Transverse colon (tissue), 4 donors: ENCODE data around the gene PARD6B. TPM values are rescaled to one million over a fixed set of nuclear protein-coding genes. Genes with fewer than 3 reads are reported as not detected.
A peak's percentile ranks its signal among the peaks of the same experiment; 100 is the strongest.
"Not testable (repeated sequence)": the region's sequence is repeated elsewhere in the genome, so short reads cannot be mapped to it uniquely, and the experiment has no call there.

Experiments
- DNase-seq: peaks from one replicate; pipeline ENCODE4 v3.0.0-alpha.2; 2019
- H3K27ac ChIP-seq, 4 donors: fragments of 200-600 bp; sonication (generic); 2 replicates each; pipeline ENCODE4 v1.5.1; 2016 to 2018; ENCODE audit warnings: inconsistent platforms in 4 of 4
- H3K27me3 ChIP-seq: fragments of 200-600 bp; sonication (generic); 2 replicates; pipeline ENCODE4 v1.5.1; 2017; ENCODE audit warnings: inconsistent platforms
- H3K36me3 ChIP-seq, 4 donors: fragments of 200-600 bp; sonication (generic); 2 replicates each; pipeline ENCODE4 v1.5.1; 2017 to 2019; ENCODE audit warnings: inconsistent platforms in 4 of 4
- H3K4me1 ChIP-seq, 4 donors: fragments of 200-600 bp; sonication (generic); 2 replicates each; pipeline ENCODE4 v1.5.1; 2017 to 2020; ENCODE audit warnings: inconsistent platforms in 4 of 4
- H3K4me3 ChIP-seq, 4 donors: fragments of 200-600 bp; sonication (generic); 1 replicate in 1 of 4; 2 replicates in 3 of 4; pipeline versions ENCODE4 v1.5.1 to v1.6.1; 2017 to 2019; ENCODE audit warnings: inconsistent platforms in 4 of 4
- H3K9me3 ChIP-seq, 2 donors: fragments of 200-600 bp; sonication (generic); 2 replicates each; pipeline ENCODE4 v1.5.1; 2017 to 2019; ENCODE audit warnings: inconsistent platforms in 2 of 2
- CTCF ChIP-seq, 5 experiments: fragments of 200-600 bp in 3 of 5; fragments of 450-650 bp in 2 of 5; sonication (generic) in 3 of 5; IDR thresholded peaks; 1 replicate in 2 of 5; 2 replicates in 3 of 5; pipeline ENCODE4 v1.5.1; 2016 to 2017; ENCODE audit warnings: antibody characterized with exemption in 5 of 5, inconsistent platforms in 3 of 5, mild to moderate bottlenecking in 2 of 5, moderate library complexity in 1 of 5
- EP300 ChIP-seq: sonication (generic); formaldehyde crosslinking; IDR thresholded peaks from one replicate; pipeline ENCODE4 v1.6.1; 2017; ENCODE audit warnings: antibody characterized with exemption, low read depth
- POLR2A ChIP-seq: fragments of 450-650 bp; IDR thresholded peaks from one replicate; pipeline ENCODE4 v1.6.1; 2016; ENCODE audit warnings: antibody characterized with exemption, mild to moderate bottlenecking, moderate library complexity
- POLR2AphosphoS5 ChIP-seq, 3 donors: sonication (generic); formaldehyde crosslinking; IDR thresholded peaks; one replicate each; pipeline ENCODE4 v1.6.1; 2016; ENCODE audit warnings: antibody characterized with exemption in 3 of 3
- WGBS, 2 donors: methylation state at CpG; one replicate each; pipeline ENCODE4 v1.1.5; 2018; ENCODE audit warnings: low coverage in 1 of 2; 5-methylcytosine and 5-hydroxymethylcytosine counted together
- in situ Hi-C, 4 donors: fragments of 200-750 bp; cut with MboI; loops; one replicate each; pipeline versions ENCODE4 v1.15.0 to v1.15.1; 2017; ENCODE audit warnings: low sequenced_read_pairs in 3 of 4, low pct_ligation_motif_present in 1 of 4, low pct_unique_long_range_greater_than_20kb in 1 of 4
- intact Hi-C: fragments of 100-400 bp; cut with DNase I; formaldehyde crosslinking; loops from one replicate; pipeline ENCODE4 v1.15.1; 2023; ENCODE audit warnings: low total_unique reads
- total RNA-seq, 4 donors: library from RNA; depleted of rRNA; stranded (reverse); fragments of >200 nt; gene quantifications; one replicate each; pipeline ENCODE4 v1.1.0, GENCODE V29; 2016

The PARD6B gene
- total RNA-seq, 4 donors from 2014 or later = 1.2 to 34.8 (median 17.2) TPM

GRCh38 chr20:50762045-50762422, 30.7 kb downstream of the PARD6B start:
- peak overlapping the region; percentile 71 to 81 (median 76) for H3K27ac ChIP-seq
- no peaks in the 10 kb centered on the region for H3K36me3 ChIP-seq
- H3K27me3 ChIP-seq = no peaks in the 10 kb centered on the region
- TF ChIP-seq POLR2AphosphoS5 (IDR thresholded peaks at IDR 0.05) (no peak), CTCF (IDR thresholded peaks at IDR 0.05) (no peak), EP300 (no peak), POLR2A (no peak)
- in situ Hi-C loops (no loop called here), intact Hi-C loops (no loop called here)
- WGBS, 2 donors = 0 to 25% methylated on average over 1 to 6 of the region's 6 CpGs
- no peak for DNase-seq
- H3K9me3 ChIP-seq = no peaks in the 10 kb centered on the region
- peaks cover 13 to 27% (median 24%) of the 10 kb centered on the region in 4 donors for H3K4me1 ChIP-seq
- H3K4me3 ChIP-seq = no peak overlapping the region

GRCh38 chr20:50762435-50763220, 31.2 kb downstream of the PARD6B start:
- Histone ChIP-seq H3K4me1 (peaks cover 13 to 29% (median 24%) of the 10 kb centered on the region in 4 donors), H3K36me3 (no peaks in the 10 kb centered on the region), H3K27me3 (no peaks in the 10 kb centered on the region), H3K27ac (peak overlapping the region; percentile 71 to 81 (median 76)), H3K9me3 (no peaks in the 10 kb centered on the region), H3K4me3 (no peak overlapping the region)
- in situ Hi-C loops = no loop called here
- 27 to 44% methylated on average over 6 to 12 of the region's 12 CpGs for WGBS, 2 donors
- intact Hi-C loops = no loop called here
- TF ChIP-seq CTCF (IDR thresholded peaks at IDR 0.05) (no peak), POLR2AphosphoS5 (IDR thresholded peaks at IDR 0.05) (peak in 2 of 3 donors; percentile 39 to 43), EP300 (no peak)
- DNase-seq = peak; percentile 62

- DNase-seq, H3K9me3 ChIP-seq, H3K4me3 ChIP-seq, in situ Hi-C loops, H3K36me3 ChIP-seq, intact Hi-C loops, H3K27me3 ChIP-seq: not testable (repeated sequence)
- H3K27ac ChIP-seq = peak overlapping the region in 2 of 4 donors; percentile 72 to 79
- H3K4me1 ChIP-seq = peaks cover 13 to 29% (median 24%) of the 10 kb centered on the region in 4 donors
- 88 to 94% methylated on average over 3 to 20 of the region's 20 CpGs for WGBS, 2 donors
Observed at GRCh38 chr20:50763550-50764458, 32.4 kb downstream of the PARD6B start.

GRCh38 chr20:50765251-50765650, 33.9 kb downstream of the PARD6B start:
- H3K4me3 ChIP-seq, intact Hi-C loops, H3K27ac ChIP-seq, H3K36me3 ChIP-seq, in situ Hi-C loops, DNase-seq, H3K9me3 ChIP-seq, H3K27me3 ChIP-seq: not testable (repeated sequence)
- 75 to 84% methylated on average over 4 to 10 of the region's 10 CpGs for WGBS, 2 donors
- H3K4me1 ChIP-seq = peaks cover 13 to 29% (median 24%) of the 10 kb centered on the region in 4 donors

GRCh38 chr20:50765674-50766073, 34.3 kb downstream of the PARD6B start:
- peaks cover 13 to 29% (median 24%) of the 10 kb centered on the region in 4 donors for H3K4me1 ChIP-seq
- no peak overlapping the region for H3K27ac ChIP-seq
- intact Hi-C loops (no loop called here), in situ Hi-C loops (no loop called here)
- WGBS, 2 donors = 70 to 76% methylated on average over 3 of the region's 3 CpGs
- no peaks in the 10 kb centered on the region for H3K27me3 ChIP-seq
- no peak for DNase-seq
- H3K9me3 ChIP-seq = no peaks in the 10 kb centered on the region
- no peak overlapping the region for H3K4me3 ChIP-seq
- TF ChIP-seq POLR2A (no peak), POLR2AphosphoS5 (IDR thresholded peaks at IDR 0.05) (no peak), EP300 (no peak), CTCF (IDR thresholded peaks at IDR 0.05) (no peak)
- no peaks in the 10 kb centered on the region for H3K36me3 ChIP-seq

GRCh38 chr20:50766955-50767809, 35.8 kb downstream of the PARD6B start:
- DNase-seq, H3K27ac ChIP-seq, intact Hi-C loops, H3K27me3 ChIP-seq, H3K4me3 ChIP-seq, in situ Hi-C loops, H3K9me3 ChIP-seq, H3K36me3 ChIP-seq: not testable (repeated sequence)
- peaks cover 9 to 20% (median 12%) of the 10 kb centered on the region in 4 donors for H3K4me1 ChIP-seq
- 56 to 68% methylated on average over 3 to 10 of the region's 10 CpGs for WGBS, 2 donors
